ENCODE data around the gene ATP5MC2. TPM values are rescaled to one million over a fixed set of nuclear protein-coding genes. Genes with fewer than 3 reads are reported as not detected.

ATP5MC2 gene
- total and polyA plus RNA-seq, 7 donors: 409 to 828 (median 548) TPM

GRCh38 chr12:53717319-53717718 is 41.4 kb upstream of the ATP5MC2 start:
- Histone ChIP-seq H3K27ac (no peak overlapping the region), H3K36me3 (peaks cover 46 to 100% (median 73%) of the 10 kb centered on the region in 4 donors), H3K27me3 (no peaks in the 10 kb centered on the region), H3K4me3 (no peak overlapping the region), H3K9me3 (no peaks in the 10 kb centered on the region), H3K4me1 (no peaks in the 10 kb centered on the region)
- DNase-seq: peak; percentile 20
- TF ChIP-seq POLR2A (IDR thresholded peaks at IDR 0.05) (no peak), POLR2AphosphoS5 (IDR thresholded peaks at IDR 0.05) (no peak), CTCF (IDR thresholded peaks at IDR 0.05) (no peak), EP300 (IDR thresholded peaks at IDR 0.05) (no peak)
- 92 to 95% methylated on average over 5 of the region's 5 CpGs for WGBS, 2 donors
- intact Hi-C loops (cut with DNase I): no loop called here

- Histone ChIP-seq H3K4me1 (no peaks in the 10 kb centered on the region), H3K27me3 (no peaks in the 10 kb centered on the region), H3K4me3 (no peak overlapping the region), H3K27ac (no peak overlapping the region), H3K9me3 (no peaks in the 10 kb centered on the region), H3K36me3 (peaks cover 23 to 80% (median 46%) of the 10 kb centered on the region in 4 donors)
- intact Hi-C loops (cut with DNase I): no loop called here
- DNase-seq: peak; percentile 33
- TF ChIP-seq POLR2AphosphoS5 (IDR thresholded peaks at IDR 0.05) (no peak), EP300 (IDR thresholded peaks at IDR 0.05) (no peak), POLR2A (IDR thresholded peaks at IDR 0.05) (no peak), CTCF (IDR thresholded peaks at IDR 0.05) (no peak)
- 95 to 96% methylated on average over 4 of the region's 4 CpGs for WGBS, 2 donors
Observed at GRCh38 chr12:53714004-53714403, 38.1 kb upstream of the ATP5MC2 start.

GRCh38 chr12:53713516-53713915 is 37.6 kb upstream of the ATP5MC2 start:
- H3K36me3 ChIP-seq: peaks cover 18 to 75% (median 45%) of the 10 kb centered on the region in 4 donors
- H3K4me1 ChIP-seq: no peaks in the 10 kb centered on the region
- no peak for TF ChIP-seq EP300 (IDR thresholded peaks at IDR 0.05)
- no peak for TF ChIP-seq POLR2AphosphoS5 (IDR thresholded peaks at IDR 0.05)
- no peak for TF ChIP-seq POLR2A (IDR thresholded peaks at IDR 0.05)
- no peak for TF ChIP-seq CTCF (IDR thresholded peaks at IDR 0.05)
- DNase-seq: peak; percentile 50
- intact Hi-C loops (cut with DNase I): no loop called here
- H3K27me3 ChIP-seq: no peaks in the 10 kb centered on the region
- 93% methylated on average over 9 of the region's 9 CpGs for whole genome bisulfite sequencing, 2 donors
- H3K9me3 ChIP-seq: no peaks in the 10 kb centered on the region
- H3K27ac ChIP-seq: no peak overlapping the region
- no peak overlapping the region for H3K4me3 ChIP-seq

- H3K4me3 ChIP-seq: no peak overlapping the region
- peaks cover 16 to 61% (median 41%) of the 10 kb centered on the region in 4 donors for H3K36me3 ChIP-seq
- H3K4me1 ChIP-seq: no peaks in the 10 kb centered on the region
- WGBS, 2 donors: 82 to 85% methylated on average over 8 of the region's 8 CpGs
- no peak for TF ChIP-seq POLR2A (IDR thresholded peaks at IDR 0.05)
- H3K9me3 ChIP-seq: no peaks in the 10 kb centered on the region
- no peak for DNase-seq
- intact Hi-C loops (cut with DNase I): no loop called here
- H3K27me3 ChIP-seq: no peaks in the 10 kb centered on the region
- H3K27ac ChIP-seq: no peak overlapping the region
Observed at GRCh38 chr12:53712059-53712643, 36.3 kb upstream of the ATP5MC2 start.

- TF ChIP-seq POLR2AphosphoS5 (IDR thresholded peaks at IDR 0.05) (no peak), CTCF (IDR thresholded peaks at IDR 0.05) (no peak), POLR2A (IDR thresholded peaks at IDR 0.05) (no peak), EP300 (IDR thresholded peaks at IDR 0.05) (no peak)
- DNase-seq: peak; percentile 40
- no peak overlapping the region for H3K27ac ChIP-seq
- H3K4me3 ChIP-seq: no peak overlapping the region
- WGBS, 2 donors: 45 to 66% methylated on average over 6 of the region's 6 CpGs
- H3K4me1 ChIP-seq: no peaks in the 10 kb centered on the region
- intact Hi-C loops (cut with DNase I): no loop called here
- peaks cover 0 to 12% (median 0%) of the 10 kb centered on the region in 3 donors for H3K27me3 ChIP-seq
- H3K9me3 ChIP-seq: no peaks in the 10 kb centered on the region
- H3K36me3 ChIP-seq: peaks cover 16 to 41% (median 22%) of the 10 kb centered on the region in 4 donors
Observed at GRCh38 chr12:53710091-53710490, 34.2 kb upstream of the ATP5MC2 start.

Data from sigmoid colon (tissue), 7 donors.